Measurements from ENCODE around the gene BHLHA9. TPM values are rescaled to one million over a fixed set of nuclear protein-coding genes. Genes with fewer than 3 reads are reported as not detected.

Gene BHLHA9
- total RNA-seq, 1 donor: not detected

DNA sequence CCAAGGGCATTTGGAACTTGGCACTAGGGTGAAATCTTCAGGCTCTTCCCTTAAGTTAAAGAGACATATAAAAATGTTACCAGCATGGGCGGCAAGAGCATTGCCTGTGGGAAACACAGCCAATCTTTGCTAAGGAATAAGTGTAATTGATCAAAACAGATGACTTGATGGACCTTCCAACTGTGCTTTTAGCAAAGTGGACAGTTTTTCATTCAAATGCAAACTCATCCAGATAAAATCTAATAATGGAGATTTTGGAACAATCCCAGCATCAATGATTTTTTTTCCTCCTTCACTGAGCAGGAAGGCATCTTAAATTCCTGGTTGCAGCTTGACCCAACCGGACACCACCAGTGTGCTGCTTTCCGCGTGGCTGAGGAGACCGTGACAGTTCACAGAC is 42.9 kb upstream of the BHLHA9 start:
- H3K4me3 ChIP-seq (ENCODE audit: low read depth, low read length): no peak overlapping the region
- no peak for DNase-seq (ENCODE audit: low read depth)
- TF ChIP-seq, protein P1, sequence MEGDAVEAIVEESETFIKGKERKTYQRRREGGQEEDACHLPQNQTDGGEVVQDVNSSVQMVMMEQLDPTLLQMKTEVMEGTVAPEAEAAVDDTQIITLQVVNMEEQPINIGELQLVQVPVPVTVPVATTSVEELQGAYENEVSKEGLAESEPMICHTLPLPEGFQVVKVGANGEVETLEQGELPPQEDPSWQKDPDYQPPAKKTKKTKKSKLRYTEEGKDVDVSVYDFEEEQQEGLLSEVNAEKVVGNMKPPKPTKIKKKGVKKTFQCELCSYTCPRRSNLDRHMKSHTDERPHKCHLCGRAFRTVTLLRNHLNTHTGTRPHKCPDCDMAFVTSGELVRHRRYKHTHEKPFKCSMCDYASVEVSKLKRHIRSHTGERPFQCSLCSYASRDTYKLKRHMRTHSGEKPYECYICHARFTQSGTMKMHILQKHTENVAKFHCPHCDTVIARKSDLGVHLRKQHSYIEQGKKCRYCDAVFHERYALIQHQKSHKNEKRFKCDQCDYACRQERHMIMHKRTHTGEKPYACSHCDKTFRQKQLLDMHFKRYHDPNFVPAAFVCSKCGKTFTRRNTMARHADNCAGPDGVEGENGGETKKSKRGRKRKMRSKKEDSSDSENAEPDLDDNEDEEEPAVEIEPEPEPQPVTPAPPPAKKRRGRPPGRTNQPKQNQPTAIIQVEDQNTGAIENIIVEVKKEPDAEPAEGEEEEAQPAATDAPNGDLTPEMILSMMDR (IDR thresholded peaks at IDR 0.05; ENCODE audit: insufficient read depth, low read depth, low read length): no peak

DNA sequence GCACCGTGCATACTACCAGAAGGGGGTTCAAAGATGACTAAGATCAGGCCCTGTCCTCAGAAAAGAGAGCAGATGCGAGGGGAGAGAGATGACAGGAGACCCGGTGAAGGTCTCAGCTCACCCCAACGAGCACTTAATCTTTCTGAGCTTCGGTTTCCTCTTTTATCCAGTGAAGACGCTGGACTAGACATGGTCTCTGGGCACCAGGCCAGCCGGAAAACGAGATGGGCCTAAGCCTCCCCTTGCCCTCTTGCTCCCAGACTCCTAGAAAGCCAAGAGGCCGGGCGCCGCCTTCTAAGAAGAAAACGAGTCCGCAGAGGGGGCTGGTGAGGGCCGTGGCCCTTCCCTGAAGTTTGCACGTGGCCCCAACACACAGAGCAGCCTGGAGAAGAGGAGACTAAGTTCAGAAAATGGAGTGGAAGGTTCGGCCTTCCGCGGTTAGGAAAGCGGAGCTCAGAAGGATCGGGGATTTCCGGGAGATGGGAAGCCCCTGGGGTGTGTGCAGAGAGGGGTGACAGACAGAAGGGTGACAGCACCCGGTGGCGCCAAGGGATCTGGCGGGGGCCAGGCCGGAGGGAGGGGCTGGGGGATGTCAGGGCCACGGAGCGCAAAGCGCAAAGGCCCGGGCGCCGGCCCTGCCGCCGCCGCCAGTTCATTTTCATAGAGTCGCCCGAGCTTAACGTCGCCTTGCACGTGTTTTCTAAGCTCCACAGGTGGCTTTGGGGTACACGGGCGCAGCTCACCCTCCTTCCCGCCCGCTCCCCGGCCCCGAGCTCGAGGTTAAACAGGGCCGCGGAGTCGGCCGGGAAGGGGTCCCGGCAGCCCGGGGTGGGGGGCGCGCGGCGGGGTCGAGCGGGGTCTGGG is 42.1 kb upstream of the BHLHA9 start:
- no peak for DNase-seq (ENCODE audit: low read depth)
- H3K4me3 ChIP-seq (ENCODE audit: low read depth, low read length): no peak overlapping the region

DNA sequence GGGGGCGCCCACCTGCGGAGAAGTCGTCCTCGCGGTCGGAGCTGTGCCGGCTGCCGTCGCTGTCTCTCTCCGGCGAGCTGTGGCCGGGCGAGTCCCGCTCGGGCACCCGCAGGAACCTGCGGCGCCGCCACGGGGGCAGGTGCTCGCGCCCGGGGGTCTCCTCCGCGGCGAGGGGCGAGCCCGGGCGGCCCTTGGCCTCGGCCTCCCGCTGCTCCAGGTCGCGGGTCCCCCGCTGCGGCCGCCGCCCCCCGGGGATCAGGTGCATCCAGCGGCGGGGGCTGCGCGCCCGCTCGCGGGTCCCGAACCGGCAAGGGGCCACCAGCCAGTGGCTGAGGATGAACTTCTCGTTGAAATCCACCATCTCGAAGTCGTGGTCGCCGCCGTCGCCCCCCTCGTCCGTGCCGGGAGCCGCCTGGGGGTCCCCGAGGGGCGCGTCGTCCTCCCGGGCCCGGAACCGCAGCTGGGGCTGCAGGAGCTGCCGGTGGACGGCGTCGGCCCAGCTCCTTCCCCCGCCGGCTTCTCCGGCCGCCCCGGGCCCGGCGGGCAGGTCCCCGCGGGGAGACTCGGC is 41.4 kb upstream of the BHLHA9 start:
- DNase-seq (ENCODE audit: low read depth): no peak
- H3K4me3 ChIP-seq (ENCODE audit: low read depth, low read length): no peak overlapping the region
- TF ChIP-seq, protein P1 (IDR thresholded peaks at IDR 0.05; ENCODE audit: insufficient read depth, low read depth, low read length): no peak

More for the DNA sequence above, 42.1 kb upstream of the BHLHA9 start:
- TF ChIP-seq, protein P1 (IDR thresholded peaks at IDR 0.05; ENCODE audit: insufficient read depth, low read depth, low read length): no peak

DNA sequence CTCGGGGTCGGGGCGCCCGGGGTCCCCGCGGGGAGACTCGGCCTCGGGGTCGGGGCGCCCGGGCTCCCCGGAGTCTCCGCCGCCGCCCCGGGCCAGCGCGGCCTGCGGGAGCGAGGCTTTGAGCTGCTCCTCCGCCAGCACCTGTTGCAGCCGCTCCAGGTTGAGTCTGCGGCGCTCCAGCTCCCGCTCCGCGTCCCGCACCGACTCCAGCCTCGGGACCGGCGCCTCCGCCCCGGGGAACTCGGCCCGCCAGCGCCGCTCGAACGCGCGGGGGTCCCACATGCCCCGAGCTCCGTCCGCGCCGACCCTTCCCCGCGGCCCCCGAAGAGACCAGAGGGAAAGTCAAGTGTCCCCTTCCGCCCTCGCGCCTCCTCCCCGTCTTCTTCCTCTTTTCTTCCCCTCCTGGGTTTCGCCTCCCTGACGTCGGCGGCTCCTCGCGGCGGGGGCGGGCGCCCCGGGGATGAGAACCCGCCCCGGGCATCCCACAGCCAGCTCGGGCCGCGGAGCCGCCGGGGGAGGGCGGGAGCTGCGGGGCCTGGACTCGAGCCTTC is 40.8 kb upstream of the BHLHA9 start:
- DNase-seq (ENCODE audit: low read depth): no peak
- TF ChIP-seq, protein P1 (IDR thresholded peaks at IDR 0.05; ENCODE audit: insufficient read depth, low read depth, low read length): no peak
- H3K4me3 ChIP-seq (ENCODE audit: low read depth, low read length): peak overlapping the region; percentile 51

DNA sequence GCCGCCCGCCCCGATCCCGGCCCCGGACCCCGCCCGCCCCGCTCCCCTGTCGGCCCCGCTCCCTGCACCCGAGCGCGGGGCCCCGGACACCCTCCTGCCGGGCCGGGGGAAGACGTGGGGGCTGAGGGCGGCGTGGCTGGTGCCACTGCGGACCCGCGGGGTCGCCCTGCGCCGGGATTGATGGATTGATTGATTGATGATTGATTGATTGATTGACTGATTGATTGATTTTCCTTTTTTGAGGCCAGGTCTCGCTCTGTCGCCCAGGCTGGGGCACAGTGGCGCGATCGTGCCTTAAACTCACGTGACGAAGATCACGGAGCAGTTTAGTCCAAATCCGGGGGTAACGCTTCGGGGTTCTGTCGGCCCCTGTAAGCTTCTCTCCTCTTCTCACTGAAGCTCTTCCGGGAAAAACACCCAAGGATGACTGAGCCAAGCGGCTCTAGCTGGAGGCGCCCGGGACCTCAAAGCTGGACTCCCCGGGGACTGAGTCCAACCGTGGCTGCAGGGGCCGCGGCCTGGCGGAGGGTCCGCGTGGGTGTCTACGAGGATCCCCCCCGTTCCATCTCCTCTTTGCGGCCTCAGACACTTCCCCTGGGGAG is 40.2 kb upstream of the BHLHA9 start:
- DNase-seq (ENCODE audit: low read depth): no peak
- TF ChIP-seq, protein P1 (IDR thresholded peaks at IDR 0.05; ENCODE audit: insufficient read depth, low read depth, low read length): no peak
- H3K4me3 ChIP-seq (ENCODE audit: low read depth, low read length): no peak overlapping the region

DNA sequence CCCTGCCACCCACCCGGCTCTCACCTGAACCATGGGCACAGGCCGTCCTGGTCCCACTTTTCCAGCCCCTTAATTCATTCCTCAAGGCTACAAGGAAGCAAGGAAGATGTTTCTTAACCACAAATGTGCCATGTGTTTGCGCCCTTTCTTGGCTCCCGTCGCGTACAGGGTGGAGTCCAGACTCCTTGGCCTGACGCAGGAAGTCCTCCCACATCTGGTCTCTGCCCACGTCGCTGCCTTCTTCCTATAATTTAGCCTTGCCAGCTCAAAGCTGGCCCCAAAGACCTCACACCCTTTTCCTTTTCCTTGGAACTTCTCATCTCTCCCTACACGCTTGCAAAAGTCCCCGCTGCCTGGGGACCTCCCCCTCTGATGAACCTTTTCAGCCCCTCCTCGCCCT is 38.8 kb upstream of the BHLHA9 start:
- H3K4me3 ChIP-seq (ENCODE audit: low read depth, low read length): no peak overlapping the region
- TF ChIP-seq, protein P1 (IDR thresholded peaks at IDR 0.05; ENCODE audit: insufficient read depth, low read depth, low read length): no peak
- peak; percentile 41 for DNase-seq (ENCODE audit: low read depth)

All from fibroblast of villous mesenchyme (primary cell).